ENCODE measurements around the gene EMC9.

EMC9 gene

DNA sequence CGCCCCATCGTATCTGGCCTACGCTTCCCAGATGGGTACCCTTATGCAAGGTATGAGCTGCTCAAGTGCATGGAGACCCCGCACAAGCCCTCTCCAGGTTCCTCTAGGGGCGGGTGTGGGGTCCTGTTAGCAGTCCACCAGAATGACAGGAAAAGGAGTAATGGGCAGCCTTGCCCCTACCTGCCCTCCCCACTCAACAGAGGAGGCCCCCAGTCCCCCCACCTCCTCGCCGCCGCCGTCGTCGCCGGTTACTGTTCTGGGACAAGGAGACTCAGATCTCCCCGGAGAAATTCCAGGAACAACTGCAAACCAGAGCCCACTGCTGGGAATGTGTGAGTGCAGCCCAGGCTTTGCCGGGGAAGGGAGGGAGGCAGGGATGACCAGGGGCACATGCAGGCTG is 36.5 kb upstream of the EMC9 start:
- H3K4me1 ChIP-seq: no peaks in the 10 kb centered on the region
- H3K36me3 ChIP-seq (ENCODE audit: control insufficient read depth, insufficient read depth, low read length): no peaks in the 10 kb centered on the region
- H2AFZ ChIP-seq: no peak overlapping the region
- no peak overlapping the region for H3K4me2 ChIP-seq (ENCODE audit: low read length)
- no peaks in the 10 kb centered on the region for H3K9me3 ChIP-seq (ENCODE audit: control insufficient read depth, low read length)
- no peak overlapping the region for H3K27ac ChIP-seq
- no peak overlapping the region for H3K9ac ChIP-seq
- no peaks in the 10 kb centered on the region for H3K27me3 ChIP-seq (ENCODE audit: control insufficient read depth, insufficient read depth, low read length)
- no peaks in the 10 kb centered on the region for H3K79me2 ChIP-seq
- H3K4me3 ChIP-seq (ENCODE audit: low read depth, low read length): no peak overlapping the region
- TF ChIP-seq, protein P1, sequence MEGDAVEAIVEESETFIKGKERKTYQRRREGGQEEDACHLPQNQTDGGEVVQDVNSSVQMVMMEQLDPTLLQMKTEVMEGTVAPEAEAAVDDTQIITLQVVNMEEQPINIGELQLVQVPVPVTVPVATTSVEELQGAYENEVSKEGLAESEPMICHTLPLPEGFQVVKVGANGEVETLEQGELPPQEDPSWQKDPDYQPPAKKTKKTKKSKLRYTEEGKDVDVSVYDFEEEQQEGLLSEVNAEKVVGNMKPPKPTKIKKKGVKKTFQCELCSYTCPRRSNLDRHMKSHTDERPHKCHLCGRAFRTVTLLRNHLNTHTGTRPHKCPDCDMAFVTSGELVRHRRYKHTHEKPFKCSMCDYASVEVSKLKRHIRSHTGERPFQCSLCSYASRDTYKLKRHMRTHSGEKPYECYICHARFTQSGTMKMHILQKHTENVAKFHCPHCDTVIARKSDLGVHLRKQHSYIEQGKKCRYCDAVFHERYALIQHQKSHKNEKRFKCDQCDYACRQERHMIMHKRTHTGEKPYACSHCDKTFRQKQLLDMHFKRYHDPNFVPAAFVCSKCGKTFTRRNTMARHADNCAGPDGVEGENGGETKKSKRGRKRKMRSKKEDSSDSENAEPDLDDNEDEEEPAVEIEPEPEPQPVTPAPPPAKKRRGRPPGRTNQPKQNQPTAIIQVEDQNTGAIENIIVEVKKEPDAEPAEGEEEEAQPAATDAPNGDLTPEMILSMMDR (IDR thresholded peaks at IDR 0.05): no peak

DNA sequence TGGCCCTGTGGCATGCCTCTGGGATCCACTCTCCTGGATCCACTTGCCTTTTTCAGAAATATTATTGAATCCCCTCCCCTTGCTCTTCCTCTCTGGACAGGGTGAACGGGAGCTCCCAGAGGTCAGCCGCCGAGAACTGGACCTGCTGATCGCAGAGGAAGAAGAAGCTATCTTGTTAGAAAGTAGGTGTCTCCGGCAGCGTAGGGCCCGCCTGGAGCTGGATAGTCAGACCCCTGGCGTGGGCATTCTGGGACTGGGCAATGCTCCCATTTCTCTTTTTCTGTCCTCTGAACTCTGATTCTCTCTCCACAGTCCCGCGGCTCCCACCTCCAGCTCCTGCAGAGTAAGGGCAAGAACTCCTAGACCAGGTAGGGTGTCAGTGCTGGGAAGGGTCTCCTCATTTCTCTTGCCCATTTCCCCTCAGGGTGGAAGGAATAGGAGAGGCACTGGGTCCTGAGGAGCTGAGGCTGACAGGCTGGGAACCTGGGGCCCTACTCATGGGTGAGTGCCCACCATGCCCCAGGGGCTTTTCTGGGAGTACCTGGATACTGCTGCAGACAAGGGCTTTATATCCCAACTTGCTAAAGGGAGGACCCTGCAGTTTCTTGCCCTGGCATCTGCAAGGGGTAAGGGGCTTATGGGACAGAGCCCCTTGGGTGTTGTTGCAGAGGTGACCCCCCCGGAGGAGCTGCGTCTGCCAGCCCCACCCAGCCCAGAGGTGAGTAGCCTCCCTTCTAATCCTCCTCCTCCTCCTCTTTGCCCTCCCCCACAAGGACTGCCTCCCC is 35.8 kb upstream of the EMC9 start:
- Histone ChIP-seq H3K9ac (no peak overlapping the region), H2AFZ (no peak overlapping the region), H3K27me3 (ENCODE audit: control insufficient read depth, insufficient read depth, low read length) (no peaks in the 10 kb centered on the region), H3K9me3 (ENCODE audit: control insufficient read depth, low read length) (no peaks in the 10 kb centered on the region), H3K4me1 (no peaks in the 10 kb centered on the region), H3K4me3 (ENCODE audit: low read depth, low read length) (no peak overlapping the region), H3K79me2 (no peaks in the 10 kb centered on the region), H3K4me2 (ENCODE audit: low read length) (no peak overlapping the region), H3K27ac (no peak overlapping the region), H3K36me3 (ENCODE audit: control insufficient read depth, insufficient read depth, low read length) (no peaks in the 10 kb centered on the region)
- TF ChIP-seq, protein P1 (IDR thresholded peaks at IDR 0.05): no peak

DNA sequence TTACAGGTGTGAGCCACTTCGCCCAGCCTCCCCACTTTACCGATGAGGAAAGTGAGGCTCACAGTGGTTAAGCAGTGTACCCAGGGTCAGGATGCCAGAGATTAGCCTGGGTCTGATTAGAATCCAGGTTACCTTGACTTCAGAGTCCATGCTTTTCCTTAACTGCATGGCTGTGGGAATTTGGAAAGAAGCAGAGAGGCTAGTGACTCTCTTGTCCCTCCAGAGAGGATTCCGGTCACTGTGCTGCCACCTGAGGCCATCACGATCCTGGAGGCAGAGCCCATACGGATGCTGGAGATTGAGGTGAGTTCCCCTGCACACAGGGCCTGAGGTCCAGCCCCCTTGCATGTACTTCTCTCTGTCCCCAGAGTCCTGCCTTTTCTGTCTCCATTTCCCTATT is 35.2 kb upstream of the EMC9 start:
- Histone ChIP-seq H3K9me3 (ENCODE audit: control insufficient read depth, low read length) (no peaks in the 10 kb centered on the region), H3K27me3 (ENCODE audit: control insufficient read depth, insufficient read depth, low read length) (no peaks in the 10 kb centered on the region), H3K4me2 (ENCODE audit: low read length) (no peak overlapping the region), H2AFZ (no peak overlapping the region), H3K79me2 (no peaks in the 10 kb centered on the region), H3K4me1 (no peaks in the 10 kb centered on the region), H3K36me3 (ENCODE audit: control insufficient read depth, insufficient read depth, low read length) (no peaks in the 10 kb centered on the region), H3K27ac (no peak overlapping the region), H3K9ac (no peak overlapping the region), H3K4me3 (ENCODE audit: low read depth, low read length) (no peak overlapping the region)
- TF ChIP-seq, protein P1 (IDR thresholded peaks at IDR 0.05): no peak

DNA sequence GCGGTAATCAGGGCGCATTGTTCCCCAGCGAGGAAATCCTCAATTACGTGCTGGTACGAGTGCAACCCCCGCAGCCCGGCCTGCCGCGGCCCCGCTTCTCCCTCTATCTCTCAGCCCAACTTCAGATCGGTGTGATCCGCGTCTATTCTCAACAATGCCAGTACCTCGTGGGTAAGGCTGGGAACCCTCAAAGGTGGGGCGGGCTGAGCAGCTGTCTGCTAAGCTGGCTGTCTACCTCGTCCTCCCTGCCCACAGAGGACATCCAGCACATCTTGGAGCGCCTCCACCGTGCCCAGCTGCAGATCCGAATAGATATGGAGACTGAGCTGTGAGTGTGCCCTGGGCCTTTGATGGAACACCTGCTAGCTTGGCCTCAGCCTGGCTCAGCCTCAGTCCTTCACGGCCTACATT is 31.5 kb upstream of the EMC9 start:
- TF ChIP-seq, protein P1 (IDR thresholded peaks at IDR 0.05): no peak
- Histone ChIP-seq H3K4me2 (ENCODE audit: low read length) (no peak overlapping the region), H3K4me1 (no peaks in the 10 kb centered on the region), H3K9ac (no peak overlapping the region), H3K4me3 (ENCODE audit: low read depth, low read length) (no peak overlapping the region), H3K36me3 (ENCODE audit: control insufficient read depth, insufficient read depth, low read length) (no peaks in the 10 kb centered on the region), H3K9me3 (ENCODE audit: control insufficient read depth, low read length) (no peaks in the 10 kb centered on the region), H3K79me2 (no peaks in the 10 kb centered on the region), H3K27ac (no peak overlapping the region), H2AFZ (no peak overlapping the region), H3K27me3 (ENCODE audit: control insufficient read depth, insufficient read depth, low read length) (no peaks in the 10 kb centered on the region)
